BLaER1 (cell line): ENCODE data around the gene BST1.
"Not testable (repeated sequence)": the region's sequence is repeated elsewhere in the genome, so short reads cannot be mapped to it uniquely, and the experiment has no call there.

Experiments
- H3K27ac ChIP-seq: shearing (Covaris generic); formaldehyde crosslinking; 2 replicates; pipeline ENCODE4 v1.8.1; 2022
- H3K27me3 ChIP-seq: shearing (Covaris generic); formaldehyde crosslinking; 2 replicates; pipeline ENCODE4 v1.8.1; 2022
- H3K36me3 ChIP-seq: shearing (Covaris generic); formaldehyde crosslinking; 2 replicates; pipeline ENCODE4 v1.8.1; 2022
- H3K4me1 ChIP-seq: shearing (Covaris generic); formaldehyde crosslinking; 2 replicates; pipeline ENCODE4 v1.8.1; 2022
- H3K4me2 ChIP-seq: shearing (Covaris generic); formaldehyde crosslinking; 2 replicates; pipeline ENCODE4 v1.8.1; 2022
- H3K4me3 ChIP-seq: shearing (Covaris generic); formaldehyde crosslinking; 2 replicates; pipeline ENCODE4 v1.8.1; 2022
- H3K9ac ChIP-seq: shearing (Covaris generic); formaldehyde crosslinking; 2 replicates; pipeline ENCODE4 v1.8.1; 2022
- H3K9me3 ChIP-seq: shearing (Covaris generic); formaldehyde crosslinking; 2 replicates; pipeline ENCODE4 v1.8.1; 2022
- H4K20me1 ChIP-seq: shearing (Covaris generic); formaldehyde crosslinking; 2 replicates; pipeline ENCODE4 v1.8.1; 2022
- Cebpa-rat ChIP-seq: shearing (Covaris generic); IDR thresholded peaks from 2 replicates; pipeline ENCODE4 v1.8.1; 2022

BST1 gene

DNA sequence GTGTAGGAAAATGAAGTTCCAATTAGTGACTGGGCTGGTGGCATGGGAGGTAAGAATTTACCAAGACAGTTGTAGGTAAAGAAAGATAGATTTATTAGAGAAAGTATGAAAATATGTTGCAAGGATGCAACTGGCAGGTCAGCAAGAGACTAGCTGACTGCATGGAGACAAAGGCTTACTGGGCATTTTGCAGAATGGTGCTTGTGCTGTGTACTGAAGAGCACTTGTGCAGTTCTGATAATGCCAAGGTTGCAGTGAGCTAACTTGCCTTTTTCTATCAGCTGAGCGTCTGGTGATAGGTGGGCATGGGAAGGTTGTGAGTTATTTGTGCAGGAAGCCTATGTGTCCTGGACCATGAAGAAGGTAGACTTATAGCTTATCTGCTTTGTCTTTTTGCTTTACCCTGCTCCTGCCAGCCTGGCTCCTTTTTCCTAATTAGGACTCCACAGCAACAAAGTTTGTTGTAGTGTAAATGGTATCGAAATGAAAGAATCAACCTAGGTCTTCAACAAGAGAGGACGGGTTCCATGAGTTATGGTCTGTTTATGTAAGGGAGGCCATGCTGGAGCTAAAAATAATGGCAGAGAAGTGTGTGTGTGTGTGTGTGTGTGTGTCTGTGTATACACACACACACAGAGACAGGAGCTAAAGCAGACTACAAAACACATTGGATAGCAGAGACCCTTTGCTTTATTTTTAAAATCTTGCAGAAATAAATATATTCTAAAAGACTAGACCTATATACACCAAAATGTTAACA lies 15.0 kb downstream of the BST1 start:
- Histone ChIP-seq H4K20me1 (no peaks in the 10 kb centered on the region), H3K4me3 (no peak overlapping the region), H3K4me1 (no peaks in the 10 kb centered on the region), H3K9me3 (no peaks in the 10 kb centered on the region), H3K27ac (no peak overlapping the region), H3K36me3 (no peaks in the 10 kb centered on the region), H3K9ac (no peak overlapping the region), H3K27me3 (no peaks in the 10 kb centered on the region), H3K4me2 (no peak overlapping the region)
- TF ChIP-seq Cebpa-rat: no peak

DNA sequence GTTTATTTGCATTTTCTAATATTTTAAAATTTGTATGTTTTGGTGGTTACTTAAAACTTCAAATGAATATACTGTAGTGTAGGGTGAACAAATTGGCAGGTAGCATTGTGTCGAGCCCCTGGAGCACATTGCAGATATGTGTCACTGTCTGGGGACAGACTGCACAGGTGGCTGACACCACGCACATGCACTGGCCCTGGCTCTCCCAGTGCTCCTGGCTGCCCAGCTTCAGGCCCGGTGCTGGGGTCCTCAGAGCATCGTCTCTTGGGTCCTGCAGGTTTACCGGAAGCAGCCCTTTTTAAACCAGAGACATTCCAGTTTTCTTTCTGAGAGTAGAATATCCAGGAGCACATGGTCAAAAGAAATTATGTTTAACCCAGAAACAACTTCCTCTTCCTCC lies 15.6 kb downstream of the BST1 start:
- H3K27me3 ChIP-seq: no peaks in the 10 kb centered on the region
- no peak for TF ChIP-seq Cebpa-rat
- H3K4me1 ChIP-seq: no peaks in the 10 kb centered on the region
- H3K9me3 ChIP-seq: no peaks in the 10 kb centered on the region
- no peak overlapping the region for H3K9ac ChIP-seq
- no peak overlapping the region for H3K4me3 ChIP-seq
- H3K27ac ChIP-seq: no peak overlapping the region
- no peaks in the 10 kb centered on the region for H4K20me1 ChIP-seq
- H3K4me2 ChIP-seq: no peak overlapping the region
- no peaks in the 10 kb centered on the region for H3K36me3 ChIP-seq

DNA sequence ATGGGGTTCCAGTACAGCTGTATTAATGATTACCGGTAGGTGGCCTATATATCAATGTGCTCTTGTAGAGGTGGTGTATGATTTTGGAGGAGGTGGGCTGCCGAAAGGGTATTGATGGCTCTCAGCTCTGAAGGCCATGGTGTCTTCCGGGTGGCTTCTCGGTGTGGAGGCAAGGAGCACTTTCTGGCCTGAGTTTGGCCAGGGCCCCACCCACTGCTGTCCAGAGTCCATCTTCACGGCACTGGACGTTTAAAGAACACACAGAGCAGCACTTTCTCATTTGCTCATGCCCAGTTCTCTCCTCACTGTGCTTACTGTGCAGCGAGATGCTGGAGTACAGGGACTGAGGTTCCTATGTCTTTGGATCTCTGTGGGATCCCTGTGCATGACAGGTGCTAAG lies 16.1 kb downstream of the BST1 start:
- Histone ChIP-seq H3K9me3 (no peaks in the 10 kb centered on the region), H3K36me3 (no peaks in the 10 kb centered on the region), H3K27ac (no peak overlapping the region), H3K4me1 (no peaks in the 10 kb centered on the region), H3K4me2 (no peak overlapping the region), H3K27me3 (no peaks in the 10 kb centered on the region), H3K9ac (no peak overlapping the region), H4K20me1 (no peaks in the 10 kb centered on the region), H3K4me3 (no peak overlapping the region)
- TF ChIP-seq Cebpa-rat: no peak

DNA sequence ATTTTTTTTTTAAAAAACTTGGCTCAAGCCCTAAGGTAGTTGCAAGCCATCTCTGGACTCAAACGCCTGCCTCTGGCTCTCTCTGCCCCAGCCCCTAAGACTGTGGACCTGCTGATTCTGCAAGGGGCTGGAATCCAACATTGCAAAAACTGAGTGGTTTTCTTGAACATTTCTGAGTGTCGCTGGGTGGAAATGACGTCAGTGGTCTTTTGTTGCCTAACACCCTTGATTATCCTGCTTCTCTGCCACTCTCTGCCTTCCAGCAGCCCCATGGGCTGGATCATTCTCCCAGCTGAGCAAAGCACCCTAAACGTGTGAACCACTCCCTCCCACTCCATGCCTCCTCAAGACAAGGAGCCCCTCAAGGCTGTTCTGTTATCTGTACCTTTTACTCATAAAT lies 16.6 kb downstream of the BST1 start:
- no peaks in the 10 kb centered on the region for H4K20me1 ChIP-seq

DNA sequence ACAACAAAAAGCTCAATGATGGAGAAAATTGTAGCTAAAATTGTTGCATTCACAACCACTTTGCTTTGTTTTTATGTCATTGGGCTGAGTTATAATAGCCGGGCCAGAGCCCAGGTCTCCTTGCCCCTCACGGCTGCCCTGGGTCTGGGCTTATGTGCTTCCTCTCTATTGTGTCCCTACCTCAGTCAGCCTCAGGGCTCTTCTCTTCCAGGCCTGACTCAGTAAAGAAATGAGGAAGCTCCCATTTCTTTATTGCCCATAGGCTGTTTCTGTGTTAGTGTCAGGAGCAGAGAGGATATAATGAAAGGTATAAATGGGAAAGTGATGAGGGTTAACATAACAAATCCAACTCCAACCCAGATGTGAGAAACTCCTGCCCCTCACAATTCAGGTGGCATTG lies 18.0 kb downstream of the BST1 start:
- Histone ChIP-seq H3K9ac (no peak overlapping the region), H3K27ac (no peak overlapping the region), H3K4me2 (no peak overlapping the region), H3K36me3 (no peaks in the 10 kb centered on the region), H4K20me1 (no peaks in the 10 kb centered on the region), H3K4me1 (no peaks in the 10 kb centered on the region), H3K27me3 (no peaks in the 10 kb centered on the region), H3K4me3 (no peak overlapping the region), H3K9me3 (no peaks in the 10 kb centered on the region)
- TF ChIP-seq Cebpa-rat: no peak

More for the DNA sequence above, 16.6 kb downstream of the BST1 start:
- no peak overlapping the region for H3K9ac ChIP-seq
- no peak for TF ChIP-seq Cebpa-rat
- H3K36me3 ChIP-seq: no peaks in the 10 kb centered on the region
- H3K9me3 ChIP-seq: no peaks in the 10 kb centered on the region
- no peak overlapping the region for H3K4me3 ChIP-seq
- no peaks in the 10 kb centered on the region for H3K27me3 ChIP-seq
- no peak overlapping the region for H3K4me2 ChIP-seq
- H3K4me1 ChIP-seq: no peaks in the 10 kb centered on the region
- no peak overlapping the region for H3K27ac ChIP-seq

DNA sequence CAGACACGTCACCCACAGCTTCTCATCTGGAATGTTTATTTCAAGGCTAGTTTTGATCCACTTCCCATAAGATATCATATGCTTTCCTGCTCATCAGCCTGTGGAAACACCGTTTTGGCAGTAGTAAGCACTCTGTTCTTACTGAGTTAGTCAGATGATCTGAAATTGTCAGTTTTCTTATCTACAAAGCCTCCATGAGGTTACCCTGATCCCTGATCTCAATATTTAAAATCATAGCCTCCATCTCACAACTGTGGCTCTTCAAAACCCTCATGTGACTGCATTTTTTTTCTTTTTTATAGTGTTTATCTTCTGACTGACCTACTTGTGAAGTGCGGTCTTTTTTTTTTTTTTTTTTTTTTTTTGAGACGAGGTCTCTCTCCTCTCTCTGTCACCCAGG lies 22.7 kb downstream of the BST1 start:
- peaks cover 26% of the 10 kb centered on the region for H3K4me1 ChIP-seq
- H4K20me1 ChIP-seq: no peaks in the 10 kb centered on the region
- no peak for TF ChIP-seq Cebpa-rat
- H3K4me2 ChIP-seq: no peak overlapping the region
- no peaks in the 10 kb centered on the region for H3K9me3 ChIP-seq
- H3K27me3 ChIP-seq: no peaks in the 10 kb centered on the region
- no peaks in the 10 kb centered on the region for H3K36me3 ChIP-seq
- no peak overlapping the region for H3K4me3 ChIP-seq
- no peak overlapping the region for H3K9ac ChIP-seq
- no peak overlapping the region for H3K27ac ChIP-seq

DNA sequence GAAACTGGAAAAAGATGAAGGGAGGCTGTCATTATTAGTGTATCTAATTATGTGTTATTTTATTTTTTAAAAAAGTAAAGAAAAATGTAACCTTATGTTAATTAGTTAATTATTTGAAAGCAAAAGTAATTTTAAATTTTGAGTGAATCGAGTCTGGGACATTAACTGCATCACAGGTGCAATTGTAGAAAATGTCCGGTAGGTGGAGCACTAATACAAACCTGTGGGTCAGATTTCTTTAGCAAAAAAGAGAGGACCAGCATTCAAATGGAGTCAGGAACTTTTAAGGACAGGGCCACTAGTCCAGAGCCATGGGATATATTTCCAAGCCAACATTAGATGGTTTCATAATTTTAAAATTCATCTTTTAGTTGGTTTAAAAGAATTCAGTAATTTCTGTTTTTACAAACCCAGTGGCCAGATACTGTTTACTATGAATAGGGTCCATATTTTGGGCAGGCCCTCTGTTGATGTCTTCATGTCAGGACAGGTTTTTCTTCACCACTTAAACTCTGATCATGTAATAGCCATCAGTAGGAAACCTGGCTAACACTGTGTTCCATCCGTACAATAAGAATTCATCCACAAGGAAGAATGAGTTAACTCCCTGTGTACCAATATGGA lies 27.2 kb downstream of the BST1 start:
- H3K36me3 ChIP-seq: no peaks in the 10 kb centered on the region
- no peaks in the 10 kb centered on the region for H4K20me1 ChIP-seq
- H3K27me3 ChIP-seq: no peaks in the 10 kb centered on the region
- no peak for TF ChIP-seq Cebpa-rat
- H3K9me3 ChIP-seq: peaks cover 21% of the 10 kb centered on the region
- H3K4me3 ChIP-seq: no peak overlapping the region
- H3K4me1 ChIP-seq: peaks cover 52% of the 10 kb centered on the region
- H3K9ac ChIP-seq: no peak overlapping the region
- H3K27ac ChIP-seq: no peak overlapping the region
- H3K4me2 ChIP-seq: no peak overlapping the region

DNA sequence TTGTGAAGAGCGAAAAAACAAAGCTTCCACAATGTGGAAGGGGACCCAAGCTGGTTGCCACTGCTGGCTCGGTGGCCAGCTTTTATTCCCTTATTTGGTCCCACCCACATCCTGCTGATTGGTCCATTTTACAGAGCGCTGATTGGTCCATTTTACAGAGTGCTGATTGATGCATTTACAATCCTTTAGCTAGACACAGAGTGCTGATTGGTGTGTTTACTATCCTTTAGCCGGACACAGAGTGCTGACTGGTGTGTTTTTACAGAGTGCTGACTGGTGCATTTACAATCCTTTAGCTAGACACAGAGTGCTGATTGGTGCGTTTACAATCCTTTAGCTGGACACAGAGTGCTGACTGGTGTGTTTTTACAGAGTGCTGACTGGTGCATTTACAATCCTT lies 30.2 kb downstream of the BST1 start:
- not testable (repeated sequence) for H3K4me2 ChIP-seq, H4K20me1 ChIP-seq, H3K27ac ChIP-seq, H3K36me3 ChIP-seq, H3K4me3 ChIP-seq, H3K27me3 ChIP-seq, H3K9ac ChIP-seq
- Histone ChIP-seq H3K4me1 (peaks cover 72% of the 10 kb centered on the region), H3K9me3 (peaks cover 21% of the 10 kb centered on the region)

DNA sequence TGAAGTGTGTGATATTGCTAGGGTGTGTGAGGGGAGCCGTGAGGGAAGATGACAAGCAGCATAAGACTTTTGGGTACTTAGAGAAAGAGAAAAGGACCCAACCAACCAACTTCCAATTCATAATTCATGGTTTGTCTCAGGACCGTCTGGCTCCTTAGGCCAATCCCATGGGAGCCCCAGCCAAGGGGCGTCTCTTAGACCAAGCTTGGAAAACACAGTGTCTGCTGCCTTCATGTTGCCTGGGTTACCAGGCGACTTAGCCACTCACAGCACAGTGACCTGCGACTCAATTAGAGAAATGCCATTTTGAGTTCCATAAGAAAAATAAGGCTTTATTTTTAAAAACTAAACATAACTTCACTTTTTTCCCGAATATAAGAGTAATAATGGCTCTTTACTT lies 32.7 kb downstream of the BST1 start:
- H3K9ac ChIP-seq: no peak overlapping the region
- no peak overlapping the region for H3K4me3 ChIP-seq
- H3K4me2 ChIP-seq: peak overlapping the region; percentile 71
- TF ChIP-seq Cebpa-rat: no peak
- H3K4me1 ChIP-seq: peaks cover 53% of the 10 kb centered on the region
- H3K27ac ChIP-seq: peak overlapping the region; percentile 50; the same call in 1 of the 2 replicates
- no peaks in the 10 kb centered on the region for H4K20me1 ChIP-seq
- H3K9me3 ChIP-seq: peaks cover 28% of the 10 kb centered on the region
- H3K36me3 ChIP-seq: no peaks in the 10 kb centered on the region
- H3K27me3 ChIP-seq: no peaks in the 10 kb centered on the region

DNA sequence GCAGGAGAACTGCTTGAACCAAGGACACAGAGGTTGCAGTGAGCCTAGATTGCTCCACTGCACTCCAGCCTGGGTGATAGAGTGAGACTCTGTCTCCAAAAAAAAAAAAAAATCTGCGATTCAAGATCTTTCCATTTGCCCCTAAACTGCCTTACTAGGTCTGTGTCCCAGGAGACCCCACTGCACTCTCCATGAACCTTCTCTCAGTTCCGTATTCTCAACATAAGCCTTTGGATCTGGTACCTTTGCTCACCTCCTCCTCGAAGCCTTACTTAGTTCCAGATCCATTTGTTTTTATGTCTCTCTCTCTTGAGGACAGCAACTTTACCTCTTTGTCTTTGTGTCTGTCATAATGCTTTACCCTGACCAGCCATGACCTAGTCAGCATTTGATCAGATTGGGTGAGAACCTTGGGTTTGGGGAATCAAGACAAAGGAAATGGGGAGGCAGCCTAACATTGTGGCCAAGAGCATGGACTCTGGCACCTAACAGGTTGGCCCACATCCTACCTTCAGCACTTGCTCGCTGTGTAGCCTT lies 33.7 kb downstream of the BST1 start:
- Histone ChIP-seq H3K27ac (peak overlapping the region; percentile 50; the same call in 1 of the 2 replicates), H3K9ac (no peak overlapping the region), H3K4me1 (peaks cover 45% of the 10 kb centered on the region), H3K4me2 (peak overlapping the region; percentile 71), H4K20me1 (no peaks in the 10 kb centered on the region), H3K27me3 (no peaks in the 10 kb centered on the region), H3K36me3 (no peaks in the 10 kb centered on the region), H3K9me3 (peaks cover 38% of the 10 kb centered on the region), H3K4me3 (no peak overlapping the region)
- no peak for TF ChIP-seq Cebpa-rat
